Measurements from ENCODE around the gene CASK.

DNA sequence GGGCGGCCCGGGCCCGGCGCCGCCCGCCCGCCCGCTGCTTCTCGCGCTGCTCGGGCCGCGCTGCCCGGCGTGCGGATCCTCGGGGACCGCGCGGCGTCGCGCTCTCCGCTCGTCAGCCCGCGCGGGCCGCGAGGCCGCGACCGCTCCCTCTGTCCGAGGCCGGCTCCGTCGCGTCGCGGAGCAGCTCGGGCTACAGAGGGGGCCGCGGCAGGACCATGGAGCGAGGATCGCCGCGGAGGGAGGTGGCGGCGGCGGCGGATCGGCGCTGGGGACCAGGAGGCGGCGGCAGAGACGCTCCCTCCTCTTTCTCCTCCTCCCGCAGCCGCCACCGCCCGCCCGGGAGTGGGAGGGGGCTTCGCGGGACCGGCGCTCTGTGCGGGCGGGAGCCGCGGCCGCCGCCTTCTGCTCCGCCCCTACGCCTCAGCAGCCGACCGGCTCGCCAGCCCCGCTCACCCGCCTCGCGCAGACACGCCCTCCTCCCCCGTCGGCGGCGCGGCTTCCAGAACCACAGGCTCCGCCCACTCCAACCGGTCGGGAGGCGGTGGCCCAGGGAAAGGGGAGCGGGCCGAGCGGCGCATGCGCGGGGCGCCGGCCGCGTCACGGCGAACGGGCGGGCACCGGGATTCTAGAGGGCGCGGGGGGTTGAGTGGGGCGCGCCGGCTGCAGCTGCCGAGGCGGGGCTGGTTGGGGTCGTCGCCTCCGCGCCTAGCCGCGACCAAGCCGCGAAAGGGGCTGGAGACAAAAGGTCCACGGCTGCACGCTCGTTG lies at the start of gene CASK:
- TF ChIP-seq, protein P1, sequence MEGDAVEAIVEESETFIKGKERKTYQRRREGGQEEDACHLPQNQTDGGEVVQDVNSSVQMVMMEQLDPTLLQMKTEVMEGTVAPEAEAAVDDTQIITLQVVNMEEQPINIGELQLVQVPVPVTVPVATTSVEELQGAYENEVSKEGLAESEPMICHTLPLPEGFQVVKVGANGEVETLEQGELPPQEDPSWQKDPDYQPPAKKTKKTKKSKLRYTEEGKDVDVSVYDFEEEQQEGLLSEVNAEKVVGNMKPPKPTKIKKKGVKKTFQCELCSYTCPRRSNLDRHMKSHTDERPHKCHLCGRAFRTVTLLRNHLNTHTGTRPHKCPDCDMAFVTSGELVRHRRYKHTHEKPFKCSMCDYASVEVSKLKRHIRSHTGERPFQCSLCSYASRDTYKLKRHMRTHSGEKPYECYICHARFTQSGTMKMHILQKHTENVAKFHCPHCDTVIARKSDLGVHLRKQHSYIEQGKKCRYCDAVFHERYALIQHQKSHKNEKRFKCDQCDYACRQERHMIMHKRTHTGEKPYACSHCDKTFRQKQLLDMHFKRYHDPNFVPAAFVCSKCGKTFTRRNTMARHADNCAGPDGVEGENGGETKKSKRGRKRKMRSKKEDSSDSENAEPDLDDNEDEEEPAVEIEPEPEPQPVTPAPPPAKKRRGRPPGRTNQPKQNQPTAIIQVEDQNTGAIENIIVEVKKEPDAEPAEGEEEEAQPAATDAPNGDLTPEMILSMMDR (conservative IDR thresholded peaks at IDR 0.05 in 1 of 2, IDR thresholded peaks at IDR 0.05 in 1 of 2; ENCODE audit: low read depth in 1 of 2, low read length in 2 of 2): no peak
- no peak for TF ChIP-seq EZH2 (IDR thresholded peaks at IDR 0.05; ENCODE audit: low read length, missing control alignments)

Measured in fibroblast of lung (primary cell).